HG03045 (cell line): ENCODE results near the gene UBTD2.
A peak's percentile ranks its signal among the peaks of the same experiment; 100 is the strongest.
"Not testable (repeated sequence)": the region's sequence is repeated elsewhere in the genome, so short reads cannot be mapped to it uniquely, and the experiment has no call there.

Experiments
- ATAC-seq: cut with Tn5 transposase; IDR thresholded peaks from one replicate; pipeline ENCODE4 v1.9.1; 2021; ENCODE audit warnings: mild to moderate bottlenecking, moderate library complexity; ENCODE audit not compliant: unreplicated experiment

Gene UBTD2

GRCh38 chr5:172252501-172252900 is 31.1 kb downstream of the UBTD2 start:
- ATAC-seq, result no peak

GRCh38 chr5:172251419-172251818 is 32.1 kb downstream of the UBTD2 start:
- ATAC-seq, result no peak

- no peak for ATAC-seq
These were observed 34.9 kb downstream of the UBTD2 start for GRCh38 chr5:172248637-172249036.

GRCh38 chr5:172245703-172246125 is 37.9 kb downstream of the UBTD2 start:
- no peak for ATAC-seq

- no peak for ATAC-seq
These were observed 38.5 kb downstream of the UBTD2 start for GRCh38 chr5:172245046-172245445.

DNA sequence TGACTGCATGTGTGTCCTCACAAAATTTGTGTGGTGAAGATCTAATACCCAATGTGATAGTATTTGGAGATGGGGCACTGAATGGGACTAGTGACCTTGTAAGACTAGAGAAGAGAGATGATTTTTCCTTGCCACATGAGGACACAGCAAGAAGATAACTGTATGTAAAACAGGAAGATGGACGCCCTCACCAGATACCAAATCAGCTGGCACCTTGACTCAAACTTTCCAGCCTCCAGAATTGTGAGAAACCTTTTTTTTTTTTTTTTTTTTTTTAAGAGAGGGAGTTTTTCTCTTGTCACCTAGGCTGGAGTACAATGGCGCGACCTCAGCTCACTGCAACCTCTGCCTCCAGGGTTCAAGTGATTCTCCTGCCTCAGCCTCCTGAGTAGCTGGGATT is 40.3 kb downstream of the UBTD2 start:
- ATAC-seq, result no peak

GRCh38 chr5:172238334-172238733 is 45.2 kb downstream of the UBTD2 start:
- ATAC-seq, result no peak

GRCh38 chr5:172235827-172236736 is 47.5 kb downstream of the UBTD2 start:
- no peak for ATAC-seq

- peak; percentile 44 for ATAC-seq
These were observed 48.3 kb downstream of the UBTD2 start for GRCh38 chr5:172235132-172235780.

- ATAC-seq, result no peak
These were observed 49.5 kb downstream of the UBTD2 start for GRCh38 chr5:172234031-172234430.

GRCh38 chr5:172229904-172230303 is 53.7 kb downstream of the UBTD2 start:
- ATAC-seq, result no peak

DNA sequence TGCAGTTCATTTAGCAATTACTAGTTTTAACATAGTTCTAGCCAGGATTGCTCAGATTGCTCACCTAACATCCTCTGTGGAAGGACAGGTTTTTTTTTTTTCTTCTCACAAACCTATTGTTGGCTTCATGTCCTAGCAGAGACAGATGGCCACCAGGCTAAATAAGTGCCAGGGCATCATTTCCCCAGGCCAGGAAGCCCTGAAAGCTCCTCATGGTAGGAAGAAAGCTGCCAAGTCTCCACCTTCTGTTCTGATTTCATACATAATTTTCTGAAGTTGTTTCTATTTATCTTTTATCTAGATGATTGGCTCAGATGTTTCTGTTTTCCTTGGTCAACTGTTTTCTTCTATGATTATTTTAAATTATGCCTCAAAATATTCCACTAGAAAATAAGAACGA is 58.6 kb downstream of the UBTD2 start:
- no peak for ATAC-seq

DNA sequence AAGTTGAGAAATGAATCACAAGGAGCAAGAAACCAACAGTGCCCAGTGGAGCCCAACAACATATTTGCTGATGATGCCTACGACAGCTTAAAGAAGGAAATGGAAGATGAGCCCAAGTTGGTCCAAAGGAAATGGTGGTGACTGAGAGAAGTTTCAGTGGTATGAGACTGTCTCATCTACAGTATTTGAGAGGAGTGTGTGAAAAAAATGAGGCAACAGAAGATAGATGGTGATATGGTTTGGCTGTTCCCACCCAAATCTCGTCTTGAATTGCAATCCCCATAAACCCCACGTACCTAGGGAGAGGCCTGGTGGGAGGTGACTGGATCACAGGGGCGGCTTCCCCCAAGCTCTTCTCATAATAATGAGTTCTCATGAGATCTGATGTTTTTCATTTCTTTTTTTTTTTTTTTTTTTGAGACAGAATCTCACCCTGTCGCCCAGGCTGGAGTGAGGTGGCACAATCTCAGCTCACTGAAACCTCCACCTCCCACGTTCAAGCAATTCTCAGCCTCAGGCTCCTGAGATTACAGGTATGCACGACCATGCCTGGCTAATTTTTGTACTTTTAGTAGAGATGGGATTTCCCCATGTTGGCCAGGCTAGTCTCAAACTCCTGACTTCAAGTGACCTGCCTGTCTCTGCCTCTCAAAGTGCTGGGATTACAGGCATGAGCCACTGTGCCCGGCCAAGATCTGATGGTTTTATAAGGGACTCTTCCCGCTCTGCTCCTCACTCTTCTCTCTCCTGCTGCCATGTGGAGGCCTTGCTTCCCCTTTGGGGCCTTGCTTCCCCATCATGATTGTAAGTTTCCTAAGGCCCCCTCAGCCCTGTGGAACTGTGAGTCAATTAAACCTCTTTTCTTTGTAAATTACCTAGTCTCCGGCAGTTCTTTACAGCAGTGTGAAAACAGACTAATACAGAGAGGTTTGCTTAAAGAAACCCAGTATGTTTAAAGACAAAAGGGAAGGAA is 59.4 kb downstream of the UBTD2 start:
- peak; percentile 78 for ATAC-seq

DNA sequence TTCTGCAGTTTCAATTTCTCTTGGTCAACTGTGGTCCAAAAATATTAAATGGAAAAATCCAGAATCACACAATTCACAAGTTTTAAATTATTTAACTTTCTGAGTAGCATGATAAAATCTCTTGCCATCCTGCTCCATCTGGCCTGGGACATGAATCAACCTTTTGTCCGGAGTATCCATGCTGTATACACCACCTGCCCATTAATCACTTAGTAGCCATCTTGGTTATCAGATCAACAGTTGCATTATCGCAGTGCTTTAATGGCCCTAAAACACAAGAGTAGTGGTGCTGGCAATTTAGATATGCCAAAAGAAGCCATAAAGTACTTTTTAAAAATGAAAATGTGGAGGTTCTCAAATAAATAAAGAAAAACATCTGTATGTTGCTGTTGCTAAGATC is 64.3 kb downstream of the UBTD2 start:
- ATAC-seq, result no peak

DNA sequence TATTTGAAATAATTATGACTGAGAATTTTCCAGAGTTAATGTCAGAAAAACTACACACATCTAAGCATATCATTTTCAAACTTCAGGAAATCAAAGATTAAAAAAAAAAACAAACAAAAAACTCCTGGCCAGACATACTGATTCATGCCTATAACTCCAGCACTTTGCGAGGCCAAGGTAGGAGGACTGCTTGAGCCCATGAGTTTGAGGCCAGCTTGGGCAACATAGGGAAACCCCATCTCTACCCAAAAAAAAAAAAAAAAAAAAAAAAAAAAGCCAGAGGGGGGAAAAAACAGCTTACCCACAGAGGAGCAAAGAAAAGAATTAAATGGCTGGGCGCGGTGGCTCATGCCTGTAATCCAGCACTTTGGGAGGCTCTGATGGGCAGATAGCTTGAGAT is 67.2 kb downstream of the UBTD2 start:
- no peak for ATAC-seq

GRCh38 chr5:172213126-172213525 is 70.4 kb downstream of the UBTD2 start:
- no peak for ATAC-seq

DNA sequence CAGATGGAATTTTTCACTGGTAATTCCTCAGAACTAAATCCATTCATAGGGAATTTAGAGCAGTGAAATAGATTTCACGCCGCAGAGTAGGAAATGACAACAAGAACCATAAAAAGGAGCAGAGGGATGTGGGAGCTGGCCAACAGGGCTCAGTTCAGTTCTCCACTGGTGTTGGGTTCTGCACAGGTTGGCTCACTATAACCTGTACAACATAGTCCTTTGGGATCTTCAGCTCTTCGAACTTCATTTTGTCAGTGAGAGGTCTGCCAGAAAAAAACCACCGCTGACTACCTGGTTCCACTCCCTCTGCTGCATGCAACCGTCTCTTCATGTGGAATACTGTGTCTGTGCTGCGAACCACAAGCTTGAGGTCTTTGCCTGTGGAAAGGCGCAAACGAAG is 71.9 kb downstream of the UBTD2 start:
- no peak for ATAC-seq

DNA sequence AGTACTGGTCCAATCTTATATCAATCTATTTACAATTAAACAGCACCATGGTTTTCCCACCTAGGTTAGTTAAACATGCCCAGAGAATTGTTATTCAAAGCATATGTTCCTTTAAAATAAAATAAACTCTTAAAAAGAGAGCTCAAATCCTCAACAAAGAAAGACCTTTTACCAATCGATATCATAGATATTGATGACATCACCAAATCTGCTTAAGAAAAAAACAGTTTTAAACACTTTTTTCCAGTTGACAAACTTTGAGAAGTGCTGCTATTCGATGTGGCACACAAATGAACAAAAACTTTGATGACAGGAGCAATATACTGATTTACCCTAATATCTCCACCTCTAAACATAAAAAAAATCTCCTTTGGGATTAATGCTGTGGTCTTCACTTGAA is 73.8 kb downstream of the UBTD2 start:
- no peak for ATAC-seq

DNA sequence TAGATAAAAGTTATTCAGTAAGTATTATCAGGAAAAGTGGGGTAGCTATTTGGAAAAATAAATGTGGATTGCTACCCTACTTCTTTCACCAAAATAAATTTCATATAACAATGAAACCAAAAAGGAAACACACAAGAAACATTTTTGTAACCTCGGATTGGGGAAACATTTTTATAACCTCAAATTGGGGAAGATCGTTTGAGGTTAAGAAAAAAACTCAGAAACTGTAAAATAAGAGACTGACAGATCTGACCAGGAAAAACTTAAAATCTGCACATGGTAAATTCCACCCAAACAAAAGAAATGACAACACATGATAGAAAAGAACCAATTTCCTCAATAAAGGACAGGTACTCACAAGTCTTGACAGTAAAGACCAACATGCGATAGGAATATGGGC is 76.1 kb downstream of the UBTD2 start:
- no peak for ATAC-seq

DNA sequence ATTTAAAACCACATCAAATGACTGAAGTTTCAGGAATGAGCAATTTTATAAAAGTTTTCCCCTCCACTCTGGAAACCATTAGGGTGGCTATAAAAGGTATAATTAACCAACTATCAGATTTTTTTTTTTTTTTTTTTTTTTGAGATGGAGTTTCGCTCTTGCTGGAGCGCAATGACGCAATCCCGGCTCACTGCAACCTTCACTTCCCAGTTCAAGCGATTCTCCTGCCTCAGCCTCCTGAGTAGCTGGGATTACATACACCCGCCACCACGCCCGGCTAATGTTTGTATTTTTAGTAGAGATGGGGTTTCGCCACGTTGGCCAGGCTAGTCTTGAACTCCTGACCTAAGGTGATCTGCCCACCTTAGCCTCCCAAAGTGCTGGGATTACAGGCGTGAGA is 77.6 kb downstream of the UBTD2 start:
- not testable (repeated sequence) for ATAC-seq

GRCh38 chr5:172200476-172200875 is 83.1 kb downstream of the UBTD2 start:
- ATAC-seq, result no peak
